AG09309 (cell line): ENCODE measurements around the gene CLIC5.

Experiments
- DNase-seq: peaks from one replicate; pipeline ENCODE4 v3.0.0-alpha.2; 2010; ENCODE audit warnings: low read depth
- H3K4me3 ChIP-seq: 2 replicates; pipeline ENCODE4 v1.5.1; 2011; ENCODE audit warnings: mild to moderate bottlenecking, low read depth, low read length, moderate library complexity; ENCODE audit not compliant: control insufficient read depth
- TF ChIP-seq, protein P1 (sequence below): IDR thresholded peaks from 2 replicates; pipeline ENCODE4 v1.5.1; 2011; ENCODE audit warnings: mild to moderate bottlenecking, low read depth, low read length, inconsistent platforms; ENCODE audit not compliant: insufficient read depth, control insufficient read depth; ENCODE audit errors: missing control alignments

Gene CLIC5

DNA sequence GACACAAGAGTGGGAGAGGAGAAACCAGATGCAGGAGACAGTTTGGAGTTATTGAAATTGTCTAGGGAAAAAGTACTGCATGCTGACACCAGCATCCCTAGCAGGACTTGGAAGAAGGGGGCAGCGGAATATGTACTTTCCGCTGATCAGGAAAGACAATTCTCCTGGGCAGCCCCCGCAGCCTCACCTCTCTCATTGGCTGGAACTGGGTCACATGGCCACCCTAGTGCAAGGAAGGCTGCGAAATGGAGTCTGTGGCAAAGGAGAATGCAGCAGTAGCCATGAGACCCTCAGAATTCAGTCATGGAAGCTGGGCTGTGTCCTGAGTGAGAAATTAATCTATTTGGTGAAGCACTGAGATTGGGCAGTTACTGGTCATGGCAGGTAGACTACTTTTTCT, 131.3 kb downstream of the CLIC5 start:
- no peak overlapping the region for H3K4me3 ChIP-seq
- TF ChIP-seq, protein P1, sequence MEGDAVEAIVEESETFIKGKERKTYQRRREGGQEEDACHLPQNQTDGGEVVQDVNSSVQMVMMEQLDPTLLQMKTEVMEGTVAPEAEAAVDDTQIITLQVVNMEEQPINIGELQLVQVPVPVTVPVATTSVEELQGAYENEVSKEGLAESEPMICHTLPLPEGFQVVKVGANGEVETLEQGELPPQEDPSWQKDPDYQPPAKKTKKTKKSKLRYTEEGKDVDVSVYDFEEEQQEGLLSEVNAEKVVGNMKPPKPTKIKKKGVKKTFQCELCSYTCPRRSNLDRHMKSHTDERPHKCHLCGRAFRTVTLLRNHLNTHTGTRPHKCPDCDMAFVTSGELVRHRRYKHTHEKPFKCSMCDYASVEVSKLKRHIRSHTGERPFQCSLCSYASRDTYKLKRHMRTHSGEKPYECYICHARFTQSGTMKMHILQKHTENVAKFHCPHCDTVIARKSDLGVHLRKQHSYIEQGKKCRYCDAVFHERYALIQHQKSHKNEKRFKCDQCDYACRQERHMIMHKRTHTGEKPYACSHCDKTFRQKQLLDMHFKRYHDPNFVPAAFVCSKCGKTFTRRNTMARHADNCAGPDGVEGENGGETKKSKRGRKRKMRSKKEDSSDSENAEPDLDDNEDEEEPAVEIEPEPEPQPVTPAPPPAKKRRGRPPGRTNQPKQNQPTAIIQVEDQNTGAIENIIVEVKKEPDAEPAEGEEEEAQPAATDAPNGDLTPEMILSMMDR: no peak
- no peak for DNase-seq

DNA sequence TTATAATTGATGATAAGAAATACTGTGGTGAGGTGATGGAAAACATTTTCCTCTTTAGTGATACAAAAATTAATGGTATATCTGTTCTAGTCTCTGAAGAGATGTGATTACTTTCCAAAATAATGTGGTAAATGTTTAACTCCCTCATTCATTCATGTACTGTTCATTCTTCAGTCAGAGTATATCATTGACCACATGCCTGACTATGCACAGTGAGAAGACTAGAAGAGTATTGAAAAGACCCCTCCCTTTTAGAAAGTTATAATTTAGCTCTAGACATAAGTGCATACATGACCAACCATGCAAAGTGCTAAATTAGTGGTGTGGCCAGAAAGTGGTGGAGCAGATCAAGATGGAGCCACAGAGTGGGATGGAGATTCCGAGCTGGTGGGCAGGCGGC, 133.0 kb downstream of the CLIC5 start:
- no peak for DNase-seq
- no peak overlapping the region for H3K4me3 ChIP-seq
- TF ChIP-seq, protein P1: no peak

DNA sequence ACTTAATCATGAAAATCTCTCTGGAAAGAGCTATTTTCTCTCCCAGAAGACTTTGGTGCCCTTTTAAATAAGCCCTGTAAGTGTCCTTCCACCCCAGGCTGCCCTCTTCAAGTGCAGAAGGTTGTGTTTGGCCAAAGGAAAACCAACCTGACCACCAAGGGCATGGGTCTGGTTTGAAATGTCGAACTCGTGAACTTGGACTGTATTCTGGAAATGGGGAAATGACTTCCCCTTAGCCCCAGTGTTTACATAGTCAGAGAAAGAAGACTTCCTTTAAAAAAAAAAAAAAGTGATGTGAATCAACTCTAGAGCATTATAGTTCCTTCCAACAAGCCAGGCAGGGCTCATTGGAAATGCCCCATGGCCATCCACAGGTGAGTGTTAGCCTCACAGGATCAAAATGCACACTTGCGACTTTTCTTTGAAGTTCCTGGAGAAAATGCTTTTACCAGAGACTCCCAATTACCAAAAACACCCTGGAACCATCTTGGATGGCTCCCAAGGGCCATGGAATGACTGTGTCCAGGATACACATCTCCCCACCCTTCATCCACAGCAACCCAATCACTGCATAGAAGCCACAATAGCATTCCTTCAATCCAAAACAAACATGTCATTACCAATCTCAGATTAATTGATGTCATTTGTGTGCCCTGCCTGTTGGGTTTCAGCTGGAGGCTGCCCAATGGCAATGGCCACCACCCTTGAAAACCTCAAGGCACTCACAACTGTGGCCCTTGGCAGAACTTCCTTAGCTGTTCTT, 133.8 kb downstream of the CLIC5 start:
- H3K4me3 ChIP-seq: no peak overlapping the region
- TF ChIP-seq, protein P1: no peak
- DNase-seq: no peak

DNA sequence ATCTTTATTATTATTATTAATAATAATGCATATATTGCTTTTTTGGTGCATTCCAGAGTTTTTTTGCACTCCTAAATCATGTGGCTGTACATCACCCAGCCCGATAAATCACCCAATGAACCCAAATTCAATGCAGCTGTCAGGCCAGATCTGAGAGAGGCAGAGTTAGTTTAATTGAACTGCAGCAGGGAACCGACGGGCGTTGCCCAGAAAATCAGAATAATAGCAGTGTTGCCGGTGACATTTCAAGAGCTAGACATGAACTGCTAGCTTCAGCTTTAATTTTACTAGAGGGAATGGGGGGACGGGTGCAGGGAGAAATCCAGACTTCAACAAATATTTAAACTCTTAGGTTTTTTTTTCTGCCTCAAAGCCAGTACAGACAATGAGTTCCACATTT, 135.0 kb downstream of the CLIC5 start:
- DNase-seq: no peak
- TF ChIP-seq, protein P1: no peak
- no peak overlapping the region for H3K4me3 ChIP-seq

DNA sequence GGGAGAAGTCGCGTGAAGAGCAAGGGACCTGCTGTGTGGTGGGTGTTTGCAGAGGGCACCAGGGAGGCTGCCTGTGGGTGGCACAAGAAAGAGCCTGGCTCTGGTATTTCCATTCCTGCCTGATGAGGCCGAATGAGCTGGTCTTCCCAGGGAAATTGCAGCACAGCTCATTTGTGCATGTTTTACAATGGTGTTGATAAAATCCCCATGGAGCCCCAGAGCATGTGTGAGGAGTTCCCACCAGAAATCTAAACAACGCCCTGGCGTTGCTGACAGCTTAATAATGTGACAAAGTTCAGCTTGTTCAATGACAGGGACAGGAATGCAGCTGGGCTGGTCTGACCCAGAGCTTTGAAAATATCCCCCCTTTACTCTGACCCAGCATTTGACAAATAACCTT, 135.5 kb downstream of the CLIC5 start:
- no peak overlapping the region for H3K4me3 ChIP-seq
- no peak for DNase-seq
- TF ChIP-seq, protein P1: no peak

DNA sequence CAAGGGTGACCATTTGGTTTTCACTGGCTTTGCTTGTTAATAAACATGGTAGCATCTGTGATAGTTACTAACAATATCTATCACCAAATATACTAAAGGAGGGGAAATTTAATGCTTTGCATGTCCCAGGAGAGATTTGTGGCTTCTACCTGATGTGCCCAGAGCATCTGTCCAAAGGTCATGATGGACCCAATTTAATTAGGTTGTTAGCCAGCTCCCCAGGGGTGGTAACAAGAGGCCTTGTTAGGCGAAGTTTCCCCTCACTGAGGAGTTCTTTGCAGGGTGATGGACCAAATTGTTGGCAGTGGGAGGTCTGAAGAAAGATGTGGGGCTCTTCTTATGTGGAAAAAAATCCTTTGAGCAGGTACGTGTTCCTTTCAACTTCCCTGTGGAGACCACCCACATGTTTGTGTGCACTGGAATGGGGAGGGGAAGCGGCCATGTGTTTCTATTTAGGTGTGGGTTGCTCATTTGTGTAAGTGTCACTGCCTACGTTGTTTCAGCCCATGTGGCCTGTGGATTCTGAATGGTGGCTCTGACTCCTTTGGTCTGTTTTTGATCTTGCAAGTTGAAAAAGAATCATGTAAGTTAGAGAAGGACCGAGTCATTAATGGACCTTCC, 137.6 kb downstream of the CLIC5 start:
- TF ChIP-seq, protein P1: no peak
- no peak overlapping the region for H3K4me3 ChIP-seq
- no peak for DNase-seq
